CD4-positive, alpha-beta T cell treated with Interleukin-21 for 1 hour (primary cell): Measurements from ENCODE around the gene ERBB4.

Source experiments
- DNase-seq: peaks from one replicate; pipeline ENCODE4 v3.0.0-alpha.2; 2020

The ERBB4 gene

GRCh38 chr2:212538305-212539071, at the start of gene ERBB4:
ERBB4 (minus strand) TSS chr2:212538802; CDS start chr2:212538530, 272 bp downstream.
- no peak for DNase-seq

DNA sequence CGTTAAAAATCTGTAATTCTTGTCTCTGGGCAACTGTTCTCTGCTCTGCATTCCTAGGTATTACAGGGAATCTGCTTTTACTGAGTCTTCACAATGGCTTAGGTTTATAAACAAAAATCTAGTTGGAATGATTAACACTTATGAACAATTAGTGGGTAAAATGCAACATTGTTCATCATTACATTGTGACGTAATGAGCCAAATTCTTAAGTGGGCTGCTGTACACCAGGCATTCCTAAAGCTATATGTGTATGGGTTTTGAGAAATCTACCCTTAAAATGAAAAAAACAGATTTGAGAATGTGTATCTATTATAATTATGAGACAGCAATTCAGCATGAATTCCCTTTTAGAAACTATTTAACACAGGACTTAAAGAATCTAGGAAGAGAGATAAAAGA, 41.5 kb upstream of the ERBB4 start:
- no peak for DNase-seq

DNA sequence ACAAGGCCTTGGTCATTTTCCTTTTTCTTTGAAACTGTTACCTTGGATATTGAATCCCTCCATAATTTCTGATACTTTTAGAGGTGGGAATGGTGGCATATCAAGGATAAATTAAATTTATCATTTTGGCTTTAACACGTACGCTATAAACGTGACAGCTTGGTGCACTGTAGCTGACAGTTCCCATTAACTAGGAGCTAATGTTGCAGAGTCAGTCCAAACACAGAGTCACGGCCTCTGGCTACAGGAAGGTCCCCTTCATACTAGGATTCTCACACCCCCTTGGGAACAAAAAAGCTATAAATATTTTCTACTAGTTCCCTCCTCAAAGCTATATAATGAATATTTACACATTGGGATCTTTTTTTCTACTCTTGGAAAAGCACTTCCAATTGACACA, 17.7 kb upstream of the ERBB4 start:
- DNase-seq: no peak

- no peak for DNase-seq
These were observed 15.6 kb upstream of the ERBB4 start for GRCh38 chr2:212554233-212554632.

- DNase-seq: no peak
These were observed 11.3 kb upstream of the ERBB4 start for GRCh38 chr2:212549941-212550340.

GRCh38 chr2:212549463-212549862, 10.9 kb upstream of the ERBB4 start:
- DNase-seq: no peak

GRCh38 chr2:212548455-212548819, 9.8 kb upstream of the ERBB4 start:
- no peak for DNase-seq

DNA sequence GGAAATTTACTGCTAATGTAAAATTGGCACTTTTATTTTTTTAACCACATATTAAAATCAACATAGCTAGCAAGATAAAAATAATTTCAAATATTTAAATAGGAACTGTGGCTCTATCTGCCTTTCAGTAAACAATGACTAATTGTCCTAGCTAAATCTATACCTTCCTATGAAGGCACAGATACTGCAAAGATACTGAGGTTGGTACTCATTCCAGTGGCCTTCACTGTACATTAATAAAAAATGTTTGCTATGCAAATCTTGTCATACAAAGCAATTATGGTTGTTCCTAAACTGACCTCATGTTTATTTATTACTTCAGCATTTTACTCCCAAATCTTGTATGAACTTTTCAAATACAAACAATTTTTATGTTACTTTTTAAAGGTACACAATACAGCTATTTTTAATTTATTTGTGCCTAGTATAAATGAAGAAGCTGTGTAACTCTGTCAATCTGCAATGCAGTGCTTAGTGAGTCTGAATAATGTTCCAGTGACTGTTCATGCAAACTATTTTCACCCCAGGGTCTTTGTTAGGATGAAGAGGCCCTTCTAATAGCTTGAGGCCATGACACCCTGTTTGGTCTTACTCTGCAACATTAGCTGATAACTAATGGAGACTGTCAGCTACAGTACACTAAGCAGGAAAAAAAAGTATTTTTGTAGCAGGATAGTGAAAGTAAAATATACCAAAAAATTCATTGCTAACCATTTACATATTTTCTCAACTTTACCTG, 9.3 kb upstream of the ERBB4 start:
- DNase-seq: no peak

GRCh38 chr2:212546669-212547068, 8.1 kb upstream of the ERBB4 start:
- DNase-seq: no peak

- no peak for DNase-seq
These were observed 1.7 kb upstream of the ERBB4 start for GRCh38 chr2:212540341-212540740.

GRCh38 chr2:212539072-212539880, 674 bp upstream of the ERBB4 start:
- no peak for DNase-seq

DNA sequence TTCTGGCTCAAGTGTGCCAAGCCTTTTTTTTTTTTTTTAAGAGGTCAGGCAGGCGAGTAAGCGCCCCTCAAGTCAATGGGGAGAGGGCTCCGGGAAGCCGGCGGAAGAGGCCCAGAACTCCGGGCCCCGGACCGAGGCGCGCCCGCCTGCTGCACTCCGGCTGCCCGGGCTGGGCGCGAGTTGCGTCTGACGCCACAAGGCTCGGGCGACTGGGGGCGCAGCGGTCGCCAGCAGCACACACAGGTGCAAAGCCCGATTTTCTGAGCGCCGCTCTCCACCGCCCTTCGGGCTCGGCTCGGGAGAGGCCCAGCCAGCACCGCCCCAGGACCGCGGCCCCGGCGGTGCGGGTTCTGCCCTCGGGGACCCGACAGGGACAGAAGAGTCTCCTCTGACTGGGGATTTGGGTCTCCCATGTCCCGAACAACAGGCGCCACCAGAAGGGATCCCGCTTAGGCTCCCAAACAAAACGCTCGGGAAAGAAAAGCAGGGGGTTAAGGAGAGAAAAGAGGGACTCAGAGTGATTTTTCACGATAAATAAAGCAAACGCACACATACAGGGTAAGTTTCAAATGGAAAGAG, 787 bp downstream of the ERBB4 start:
- DNase-seq: no peak

DNA sequence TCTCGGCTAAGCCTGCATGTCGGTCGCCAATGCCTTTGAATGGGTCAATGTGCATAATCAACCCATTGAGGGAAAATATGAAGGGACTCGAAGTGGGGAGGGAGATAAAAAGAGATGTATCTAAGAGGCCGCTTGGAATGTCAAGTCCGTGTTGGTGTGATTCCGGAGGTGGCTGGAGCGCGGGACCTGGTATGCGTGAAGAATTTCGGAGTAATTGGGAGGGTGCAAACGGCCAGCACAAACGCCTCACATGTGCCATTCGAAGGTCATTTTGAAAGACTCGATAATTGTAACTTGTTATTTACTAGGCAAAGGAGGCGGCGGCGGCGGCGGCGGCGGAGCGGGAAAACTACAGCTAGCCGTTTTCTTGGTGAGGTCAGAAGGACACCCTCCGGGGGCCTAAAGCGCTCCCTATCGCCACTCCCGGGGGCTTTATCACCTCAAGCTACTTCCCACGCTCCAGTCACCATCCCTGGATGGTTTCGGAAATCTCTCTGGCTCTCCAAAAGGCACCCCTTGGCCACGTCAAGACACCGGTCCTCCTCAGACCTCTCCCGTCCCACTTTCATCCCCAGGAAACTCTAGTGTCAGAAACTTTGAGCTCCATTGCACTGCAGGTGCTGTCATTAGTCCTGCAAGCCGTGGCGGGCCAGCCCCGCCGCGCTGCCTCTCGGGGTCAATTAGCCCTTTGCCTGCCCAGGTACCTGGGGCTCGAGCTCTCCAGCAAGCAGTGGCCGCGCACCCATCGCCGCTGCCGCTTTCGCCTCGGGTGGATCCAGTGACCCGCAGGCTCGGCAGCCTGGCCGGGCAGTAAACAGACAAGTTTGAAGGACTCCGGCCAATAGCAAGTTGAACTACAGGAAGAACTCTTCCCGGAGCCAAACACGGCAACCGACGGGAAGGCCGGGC, 1.5 kb downstream of the ERBB4 start:
- DNase-seq: no peak

- DNase-seq: no peak
These were observed 2.4 kb downstream of the ERBB4 start for GRCh38 chr2:212535996-212536816.

- no peak for DNase-seq
These were observed 4.3 kb downstream of the ERBB4 start for GRCh38 chr2:212534336-212534735.

GRCh38 chr2:212532585-212532984, 6.0 kb downstream of the ERBB4 start:
- no peak for DNase-seq

GRCh38 chr2:212532087-212532486, 6.5 kb downstream of the ERBB4 start:
- no peak for DNase-seq

DNA sequence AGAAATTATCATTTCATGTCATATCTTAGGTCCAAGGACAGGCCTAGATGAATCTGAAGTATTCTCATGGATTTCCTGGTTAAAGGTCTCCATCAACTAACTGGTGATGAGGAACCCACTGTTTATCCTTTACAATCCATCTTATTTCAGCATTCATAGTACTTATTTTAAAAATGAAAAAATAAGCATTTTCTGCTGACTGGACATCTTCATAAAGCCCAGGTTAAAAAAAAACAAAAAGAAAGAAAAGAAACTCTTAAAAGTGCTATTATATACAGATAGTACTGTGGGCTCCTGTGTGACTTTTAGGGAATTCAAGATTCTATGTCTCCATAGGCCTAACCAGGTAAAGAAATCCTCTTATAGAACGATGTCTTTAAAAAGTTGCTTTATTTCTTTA, 7.1 kb downstream of the ERBB4 start:
- no peak for DNase-seq

- DNase-seq: no peak
These were observed 7.6 kb downstream of the ERBB4 start for GRCh38 chr2:212530991-212531390.

DNA sequence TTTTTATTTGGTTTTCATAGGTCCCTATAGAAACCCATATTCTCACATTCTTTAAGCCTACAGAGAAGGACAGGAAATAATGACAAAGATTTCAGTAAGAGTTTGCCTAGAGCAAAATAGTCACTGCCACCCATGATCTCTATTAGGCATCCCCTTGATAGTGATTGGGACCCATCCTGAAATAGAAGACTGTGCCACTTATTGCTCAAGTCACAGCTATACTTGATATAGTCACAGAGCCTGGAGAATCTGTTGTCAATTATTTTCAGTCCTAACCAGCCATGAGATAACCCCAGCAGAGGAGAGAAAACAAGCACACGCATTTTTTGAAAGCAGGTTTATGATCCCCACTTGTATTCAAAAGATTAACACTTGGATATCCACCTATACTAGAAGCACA, 8.2 kb downstream of the ERBB4 start:
- DNase-seq: no peak
